Raji (cell line): Measurements from ENCODE around the gene STK32C.
A peak's percentile ranks its signal among the peaks of the same experiment; 100 is the strongest.

Experiments used
- POLR2A ChIP-seq: IDR thresholded peaks from 2 replicates; pipeline ENCODE4 v1.6.1; 2011; ENCODE audit warnings: low read depth, low read length, control low read depth; ENCODE audit not compliant: insufficient read depth

STK32C gene

GRCh38 chr10:132257907-132258306 lies 49.8 kb downstream of the STK32C start:
- no peak for TF ChIP-seq POLR2A

DNA sequence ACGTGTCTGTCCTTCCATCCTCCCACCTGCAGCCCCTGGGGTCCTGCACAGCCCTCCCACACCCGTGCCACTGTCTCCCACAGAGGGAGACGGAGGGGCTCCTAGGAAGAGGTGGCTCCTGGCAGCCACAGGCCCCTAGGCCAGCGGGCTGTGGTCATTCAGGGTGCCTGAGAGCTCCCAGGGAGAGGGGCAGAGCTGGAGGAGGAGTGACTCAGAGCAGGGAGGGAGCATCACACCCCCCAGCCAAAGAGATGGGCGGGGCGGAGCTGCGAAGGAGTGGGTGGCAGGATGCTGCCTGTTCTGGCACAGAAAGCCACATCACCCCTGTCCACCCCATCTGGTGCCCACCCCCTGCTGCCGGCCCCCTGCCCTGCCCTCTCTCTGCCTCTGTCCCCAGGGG lies 50.5 kb downstream of the STK32C start:
- no peak for TF ChIP-seq POLR2A

DNA sequence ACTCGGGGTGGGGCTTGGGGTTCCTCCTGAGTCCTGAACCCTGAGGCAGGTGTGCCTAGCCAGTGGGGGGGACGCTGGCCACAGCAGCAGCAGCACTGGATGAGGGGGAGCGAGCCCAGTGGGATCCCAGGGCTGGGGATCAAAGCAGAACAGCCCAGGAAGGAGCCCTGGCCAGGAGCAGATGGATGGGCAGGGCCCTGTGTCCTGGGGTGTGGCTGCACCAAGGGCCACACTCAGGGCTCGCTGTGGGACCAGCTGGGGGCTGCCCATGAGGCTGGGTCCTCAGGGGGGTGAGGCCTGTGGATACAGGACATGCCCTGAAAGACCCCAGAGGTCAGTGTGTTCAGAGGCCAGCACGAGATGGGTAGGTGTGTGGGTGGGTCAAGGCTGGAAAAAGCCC lies 50.9 kb downstream of the STK32C start:
- TF ChIP-seq POLR2A, result no peak

GRCh38 chr10:132255489-132256344 lies 52.0 kb downstream of the STK32C start:
- no peak for TF ChIP-seq POLR2A

GRCh38 chr10:132254841-132255240 lies 52.9 kb downstream of the STK32C start:
- TF ChIP-seq POLR2A, result no peak

DNA sequence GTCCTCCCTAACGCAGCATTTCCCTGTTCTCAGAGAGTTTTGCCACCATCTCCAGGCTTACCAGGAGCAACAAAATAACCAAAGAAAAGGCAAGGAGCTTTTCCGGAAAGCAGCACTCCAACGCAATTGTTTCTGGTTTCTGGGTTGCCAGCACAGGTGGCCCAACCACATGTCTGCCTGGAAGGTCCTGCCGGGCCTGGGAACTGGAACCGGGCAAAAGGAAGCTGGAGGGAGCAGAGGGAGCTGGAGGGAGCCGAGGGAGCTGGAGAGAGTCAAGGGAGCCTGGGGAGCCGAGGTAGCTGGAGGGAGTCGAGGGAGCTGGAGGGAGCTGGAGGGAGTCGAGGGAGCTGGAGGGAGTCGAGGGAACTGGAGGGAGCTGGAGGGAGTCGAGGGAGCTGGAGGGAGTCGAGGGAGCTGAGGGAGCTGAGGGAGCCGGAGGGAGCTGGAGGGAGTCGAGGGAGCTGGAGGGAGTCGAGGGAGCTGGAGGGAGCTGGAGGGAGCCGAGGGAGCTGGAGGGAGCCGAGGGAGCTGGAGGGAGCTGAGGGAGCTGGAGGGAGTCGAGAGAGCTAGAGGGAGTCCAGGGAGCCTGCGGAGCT lies 54.6 kb downstream of the STK32C start:
- no peak for TF ChIP-seq POLR2A

DNA sequence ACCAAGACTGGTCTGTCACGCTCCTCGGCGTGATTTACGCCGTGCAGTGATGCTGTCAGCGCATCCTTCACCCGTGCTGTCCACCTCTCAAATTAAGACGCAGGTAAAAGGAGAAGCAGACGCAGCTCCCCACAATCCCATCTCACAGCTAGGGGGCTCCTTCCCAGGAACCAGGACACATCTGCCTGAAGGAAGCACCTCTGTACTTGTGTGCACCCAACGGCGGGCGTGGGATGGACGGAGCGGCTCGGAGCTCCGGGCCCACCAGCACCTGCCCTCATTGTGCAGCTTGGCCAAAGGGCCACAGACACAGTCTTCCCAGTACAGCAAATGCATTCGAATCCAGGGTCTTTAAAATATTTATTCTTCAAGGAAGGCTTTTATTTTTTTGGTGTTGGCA lies 55.3 kb downstream of the STK32C start:
- TF ChIP-seq POLR2A, result no peak

DNA sequence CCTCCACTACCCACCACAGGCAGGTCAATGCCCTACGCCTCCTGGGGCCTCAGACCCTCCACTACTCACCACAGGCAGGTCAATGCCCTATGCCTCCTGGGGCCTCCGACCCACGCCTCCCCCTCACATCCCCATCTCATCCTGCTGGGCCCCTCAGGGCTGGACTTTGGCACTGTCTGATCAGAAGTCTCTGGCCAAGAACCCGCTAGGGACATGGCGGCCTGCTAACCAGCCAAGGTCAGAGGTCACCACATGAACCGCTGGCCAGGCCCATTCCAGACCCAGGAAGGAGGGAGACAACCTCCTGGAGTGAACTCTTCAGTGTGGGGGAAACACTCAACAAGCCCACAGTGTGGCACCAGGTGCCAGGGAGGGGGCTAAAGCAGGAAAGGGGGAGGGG lies 55.8 kb downstream of the STK32C start:
- TF ChIP-seq POLR2A, result no peak

DNA sequence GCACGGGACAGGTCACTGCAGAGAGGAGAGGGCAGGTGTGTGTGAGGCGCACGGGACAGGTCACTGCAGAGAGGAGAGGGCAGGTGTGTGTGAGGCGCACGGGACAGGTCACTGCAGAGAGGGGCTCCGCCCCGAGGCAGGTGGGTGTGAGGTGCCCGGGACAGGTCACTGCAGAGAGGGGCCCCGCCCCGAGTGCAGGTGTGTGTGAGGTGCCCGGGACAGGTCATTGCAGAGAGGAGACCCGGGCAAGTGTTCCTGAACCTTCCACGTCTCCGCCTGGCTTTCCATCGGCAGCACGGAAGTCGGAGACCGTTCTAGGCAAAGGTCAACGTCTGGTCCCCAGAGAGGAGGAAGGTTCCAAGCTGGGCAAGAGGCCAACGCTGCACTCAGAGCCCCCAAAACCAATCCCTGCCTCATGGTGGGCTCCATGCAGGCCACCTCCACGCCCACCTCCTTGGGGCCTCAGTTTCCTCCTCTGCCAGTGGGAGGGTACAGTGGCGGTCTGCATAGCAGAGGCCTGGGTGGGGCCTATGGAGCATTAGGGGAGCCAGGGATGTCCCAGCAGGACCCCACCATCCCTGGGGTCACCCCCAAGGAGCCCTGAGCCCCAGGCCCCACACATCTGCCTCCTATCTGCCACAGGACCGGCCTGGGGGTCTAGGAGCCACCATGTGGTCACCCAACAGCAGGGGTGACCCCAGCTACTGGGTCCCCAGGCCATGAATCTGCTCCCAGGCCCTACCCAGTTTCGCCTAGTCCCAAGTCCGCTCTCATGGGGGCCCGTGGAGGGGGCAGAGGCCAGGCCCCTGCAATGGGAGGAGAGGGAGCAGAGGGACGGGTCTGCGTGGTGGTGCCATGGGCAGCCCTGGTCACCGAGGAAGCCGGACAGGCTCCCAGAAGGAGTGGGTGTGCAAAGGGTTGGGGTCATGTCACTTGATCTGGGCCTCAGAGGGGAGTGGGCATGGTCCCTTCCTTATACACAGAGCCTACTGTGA lies 57.0 kb downstream of the STK32C start:
- TF ChIP-seq POLR2A, result no peak

DNA sequence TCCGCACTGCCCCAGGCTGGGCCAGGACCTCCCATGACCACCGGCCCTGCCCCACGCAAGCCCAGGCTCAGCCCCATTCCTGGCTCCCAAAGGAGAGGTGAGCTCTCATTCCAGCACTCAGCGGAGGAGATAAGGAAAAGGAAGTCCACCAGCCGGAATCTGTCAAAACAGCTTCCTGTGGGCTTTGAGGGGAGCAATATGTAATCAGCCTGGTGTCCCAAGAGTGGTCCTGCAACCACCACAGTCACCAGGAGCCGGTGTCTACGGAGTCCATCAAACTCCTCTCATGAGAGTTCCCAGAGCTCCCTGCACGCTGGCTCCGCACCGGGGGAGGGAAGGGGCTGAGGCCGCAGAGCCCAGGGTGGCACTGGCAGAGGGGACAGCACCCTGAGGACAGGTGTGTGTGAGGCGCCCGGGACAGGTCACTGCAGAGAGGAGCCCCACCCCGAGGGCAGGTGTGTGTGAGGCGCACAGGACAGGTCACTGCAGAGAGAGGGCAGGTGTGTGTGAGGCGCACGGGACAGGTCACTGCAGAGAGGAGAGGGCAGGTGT lies 57.9 kb downstream of the STK32C start:
- TF ChIP-seq POLR2A, result no peak

DNA sequence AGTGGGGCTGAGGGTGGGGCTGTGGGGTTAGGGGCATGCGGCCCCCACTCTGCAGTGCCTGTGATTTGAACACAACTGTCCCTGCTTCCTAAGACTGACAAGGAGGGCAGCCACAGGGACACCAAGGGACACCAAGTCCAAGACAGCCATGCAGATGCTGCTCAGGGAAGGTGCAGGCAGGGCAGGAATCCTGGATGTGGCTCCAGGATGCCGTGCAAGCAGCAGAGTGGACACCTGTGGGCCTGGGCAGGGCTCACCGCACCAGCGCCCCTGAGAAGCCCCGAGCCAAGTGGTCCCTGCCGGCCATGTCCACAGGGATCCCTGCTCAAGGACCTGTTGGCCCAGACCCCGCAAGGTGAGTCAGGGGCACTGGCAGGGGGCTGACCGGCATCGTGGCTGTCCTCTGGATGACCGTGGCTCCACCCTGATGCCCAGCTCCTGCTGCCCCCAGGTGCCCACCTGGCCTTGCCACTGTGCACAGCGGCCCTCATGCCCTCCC lies 58.5 kb downstream of the STK32C start:
- no peak for TF ChIP-seq POLR2A

DNA sequence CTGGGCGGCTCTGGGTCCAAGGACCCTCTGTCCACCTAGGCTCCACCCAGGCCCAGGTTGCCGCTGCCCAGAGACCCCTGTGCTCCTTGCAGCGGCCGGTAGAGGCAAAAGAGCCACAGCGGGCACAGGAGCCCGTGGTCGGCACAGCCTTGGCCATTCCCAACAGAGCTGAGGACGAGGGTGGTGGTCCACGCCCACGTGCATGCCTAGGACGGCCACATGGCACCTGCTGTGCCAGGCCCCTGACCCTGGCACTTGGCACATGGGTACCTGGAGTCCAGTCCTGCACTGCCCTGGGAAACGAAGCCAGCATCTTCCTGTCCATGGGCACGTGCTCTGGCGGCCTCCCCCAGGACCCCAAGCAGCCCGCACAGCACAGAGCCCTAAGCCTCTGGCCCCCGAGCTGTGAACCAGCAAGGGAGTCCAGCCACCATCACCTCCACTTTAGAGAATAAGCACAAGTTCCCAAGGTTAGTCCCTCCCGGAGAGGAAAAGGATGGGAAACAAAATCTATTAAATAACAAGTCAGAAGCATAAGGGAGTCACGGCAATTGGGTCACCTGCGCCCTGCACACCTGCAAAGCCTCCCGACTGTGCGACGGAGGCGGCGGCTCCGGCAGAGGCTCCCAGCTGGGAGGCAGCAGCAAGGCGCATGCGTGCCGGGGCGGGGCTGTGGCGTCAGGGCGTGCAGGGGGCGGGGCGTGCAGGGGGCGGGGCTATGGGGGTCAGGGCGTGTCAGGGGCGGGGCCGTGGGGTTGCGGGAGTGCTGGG lies 59.1 kb downstream of the STK32C start:
- TF ChIP-seq POLR2A, result peak; percentile 34; the same call in 1 of the 2 replicates

- TF ChIP-seq POLR2A, result no peak
Observed at GRCh38 chr10:132247943-132248342, 59.8 kb downstream of the STK32C start.

- TF ChIP-seq POLR2A, result no peak
Observed at GRCh38 chr10:132246296-132246695, 61.5 kb downstream of the STK32C start.
